Fibroblast of pulmonary artery (primary cell): Measurements from ENCODE around the gene NPNT.

Experiments used
- DNase-seq: peaks from one replicate; pipeline ENCODE4 v3.0.0-alpha.2; 2010; ENCODE audit warnings: low read depth
- H3K4me3 ChIP-seq: replicated peaks from 2 replicates; pipeline ENCODE4 v1.5.1; 2011; ENCODE audit warnings: low read depth, mild to moderate bottlenecking, control low read depth, low read length, moderate library complexity
- TF ChIP-seq, protein P1 (sequence below): IDR thresholded peaks from 2 replicates; pipeline ENCODE4 v1.5.1; 2011; ENCODE audit warnings: mild to moderate bottlenecking, control low read depth, low read length, inconsistent platforms; ENCODE audit errors: missing control alignments

Gene NPNT

DNA sequence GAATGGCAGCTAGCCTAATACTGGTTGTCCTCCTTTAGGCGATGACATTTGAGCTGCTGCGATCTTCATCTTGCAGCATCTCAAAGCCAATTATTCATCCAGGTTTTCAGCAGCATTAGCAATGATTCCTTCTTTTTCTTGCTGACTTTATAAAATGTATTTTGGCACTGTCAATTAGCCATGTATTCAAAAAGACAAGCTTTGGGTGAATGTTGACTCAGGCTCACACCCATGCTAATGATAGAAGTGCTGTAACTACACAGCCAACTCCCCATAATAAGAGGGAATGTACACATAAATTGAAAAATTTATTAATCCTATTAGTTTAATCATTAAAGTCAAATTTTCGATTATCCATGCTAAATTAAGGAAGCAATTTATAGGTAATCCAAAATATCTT, 24.3 kb upstream of the NPNT start:
- no peak overlapping the region for H3K4me3 ChIP-seq
- no peak for DNase-seq
- TF ChIP-seq, protein P1, sequence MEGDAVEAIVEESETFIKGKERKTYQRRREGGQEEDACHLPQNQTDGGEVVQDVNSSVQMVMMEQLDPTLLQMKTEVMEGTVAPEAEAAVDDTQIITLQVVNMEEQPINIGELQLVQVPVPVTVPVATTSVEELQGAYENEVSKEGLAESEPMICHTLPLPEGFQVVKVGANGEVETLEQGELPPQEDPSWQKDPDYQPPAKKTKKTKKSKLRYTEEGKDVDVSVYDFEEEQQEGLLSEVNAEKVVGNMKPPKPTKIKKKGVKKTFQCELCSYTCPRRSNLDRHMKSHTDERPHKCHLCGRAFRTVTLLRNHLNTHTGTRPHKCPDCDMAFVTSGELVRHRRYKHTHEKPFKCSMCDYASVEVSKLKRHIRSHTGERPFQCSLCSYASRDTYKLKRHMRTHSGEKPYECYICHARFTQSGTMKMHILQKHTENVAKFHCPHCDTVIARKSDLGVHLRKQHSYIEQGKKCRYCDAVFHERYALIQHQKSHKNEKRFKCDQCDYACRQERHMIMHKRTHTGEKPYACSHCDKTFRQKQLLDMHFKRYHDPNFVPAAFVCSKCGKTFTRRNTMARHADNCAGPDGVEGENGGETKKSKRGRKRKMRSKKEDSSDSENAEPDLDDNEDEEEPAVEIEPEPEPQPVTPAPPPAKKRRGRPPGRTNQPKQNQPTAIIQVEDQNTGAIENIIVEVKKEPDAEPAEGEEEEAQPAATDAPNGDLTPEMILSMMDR, result no peak

DNA sequence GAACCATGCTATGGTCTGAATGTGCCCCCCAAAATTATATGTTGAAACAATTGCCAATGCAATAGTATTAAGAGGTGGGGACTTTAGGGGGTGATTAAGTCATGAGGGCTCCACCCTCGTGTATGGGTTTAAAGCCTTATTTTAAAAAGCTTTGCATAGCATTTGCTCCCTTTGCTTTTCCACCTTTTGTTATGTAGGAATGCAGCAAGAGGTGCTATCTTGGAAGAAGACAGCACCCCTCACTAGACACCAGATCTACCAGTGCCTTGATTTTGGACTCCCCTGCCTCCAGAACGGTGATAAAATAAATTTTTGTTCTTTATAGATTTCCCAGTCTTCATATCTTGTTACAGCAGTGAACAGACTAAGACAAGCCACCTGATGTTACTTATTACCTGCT, 23.3 kb upstream of the NPNT start:
- TF ChIP-seq, protein P1, result no peak
- DNase-seq, result no peak
- H3K4me3 ChIP-seq, result no peak overlapping the region

DNA sequence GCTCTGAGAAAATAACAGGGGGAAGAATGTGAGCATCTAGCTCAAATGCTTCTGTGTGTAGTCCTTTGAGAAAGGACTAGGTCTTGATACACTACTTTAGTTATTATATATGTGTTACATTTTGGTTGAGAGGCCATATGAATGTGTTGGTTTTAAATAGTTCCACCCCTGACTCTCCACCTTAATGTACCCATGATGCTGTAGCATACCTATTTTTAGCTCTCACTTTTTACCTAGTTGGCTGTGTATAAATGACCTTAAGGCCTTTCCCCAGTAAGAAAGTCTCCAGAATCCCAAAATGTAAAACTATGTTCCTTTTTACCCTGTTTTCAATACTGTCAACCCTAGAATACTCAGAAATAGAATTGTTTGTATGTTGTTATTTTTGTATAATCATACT, 20.0 kb upstream of the NPNT start:
- TF ChIP-seq, protein P1, result no peak
- no peak for DNase-seq
- no peak overlapping the region for H3K4me3 ChIP-seq

DNA sequence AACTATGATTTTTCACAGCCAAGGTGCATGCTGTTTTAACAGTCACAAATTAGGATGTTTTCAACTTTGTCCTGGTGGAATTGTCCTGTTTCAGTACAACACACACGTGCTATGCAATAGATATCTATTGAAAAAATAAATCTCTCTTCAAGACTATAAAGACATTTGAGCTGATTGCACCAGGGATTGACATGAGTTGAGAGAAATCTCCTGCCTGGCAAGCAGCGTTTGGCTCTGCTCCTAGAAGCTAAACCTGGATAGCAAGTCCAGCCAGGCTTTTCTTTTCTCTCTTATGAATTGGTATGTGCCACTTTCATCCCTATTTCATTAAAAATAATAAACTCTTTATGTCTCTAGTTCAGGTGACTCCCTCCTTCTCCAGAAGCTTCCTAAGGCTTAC, 16.6 kb upstream of the NPNT start:
- TF ChIP-seq, protein P1, result no peak
- H3K4me3 ChIP-seq, result no peak overlapping the region
- DNase-seq, result no peak

DNA sequence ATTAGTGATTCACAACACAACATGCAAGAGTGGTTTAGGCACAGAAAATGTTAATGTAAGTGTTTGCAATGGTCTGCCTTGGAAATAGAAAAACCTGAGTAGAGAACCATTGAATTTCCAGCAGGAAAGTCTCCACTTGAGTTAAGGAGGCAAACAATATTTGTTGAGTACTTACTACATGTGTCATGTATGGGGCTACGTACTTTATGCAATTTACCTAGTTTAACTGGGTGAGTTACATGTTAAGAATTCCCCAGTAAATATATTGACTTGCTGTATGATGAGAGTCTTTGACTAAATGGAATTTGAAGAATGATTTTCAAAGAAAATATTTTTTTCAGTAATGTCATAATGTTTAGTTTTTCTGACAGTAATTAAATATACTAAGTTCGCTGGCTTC, 7.8 kb upstream of the NPNT start:
- DNase-seq, result no peak
- H3K4me3 ChIP-seq, result no peak overlapping the region
- TF ChIP-seq, protein P1, result no peak

DNA sequence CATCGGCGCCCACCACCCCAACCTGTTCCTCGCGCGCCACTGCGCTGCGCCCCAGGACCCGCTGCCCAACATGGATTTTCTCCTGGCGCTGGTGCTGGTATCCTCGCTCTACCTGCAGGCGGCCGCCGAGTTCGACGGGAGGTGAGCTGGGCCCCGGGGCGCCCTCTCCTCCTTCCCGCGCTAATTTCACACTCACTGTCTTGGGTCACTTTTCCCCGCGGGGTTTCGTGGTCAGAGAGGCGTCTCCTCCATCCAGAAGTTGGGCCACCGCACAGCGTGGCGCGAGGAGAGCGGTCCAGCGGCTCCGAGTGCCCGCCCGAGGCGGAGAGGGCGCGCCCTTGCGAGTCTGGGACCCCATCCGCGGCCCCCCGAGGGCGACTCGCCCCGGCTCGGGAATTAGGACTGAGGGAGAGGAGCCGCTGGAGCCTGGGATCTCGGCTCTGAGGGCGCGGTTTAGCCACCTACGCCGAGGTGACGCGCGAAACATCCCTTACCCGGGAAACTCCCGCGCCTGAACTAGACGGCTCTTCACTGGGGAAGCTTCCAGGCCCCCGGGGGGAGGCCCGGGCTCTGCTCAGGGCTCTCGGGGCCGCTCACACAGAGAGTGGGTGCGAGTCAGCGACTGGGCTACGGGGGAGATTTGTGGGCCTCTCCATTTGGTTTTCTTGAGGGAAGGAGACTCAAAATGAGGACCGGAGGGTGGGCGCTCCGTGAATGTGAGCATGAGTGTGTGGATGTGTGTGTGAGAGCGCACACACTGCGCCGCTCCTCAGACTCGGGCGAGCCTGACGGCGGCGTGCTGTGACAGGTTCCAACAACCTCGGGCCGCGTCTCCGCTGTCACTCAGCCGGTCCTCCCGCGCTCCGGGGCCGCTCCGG, 551 bp downstream of the NPNT start:
- TF ChIP-seq, protein P1, result no peak
- DNase-seq, result no peak
- no peak overlapping the region for H3K4me3 ChIP-seq

DNA sequence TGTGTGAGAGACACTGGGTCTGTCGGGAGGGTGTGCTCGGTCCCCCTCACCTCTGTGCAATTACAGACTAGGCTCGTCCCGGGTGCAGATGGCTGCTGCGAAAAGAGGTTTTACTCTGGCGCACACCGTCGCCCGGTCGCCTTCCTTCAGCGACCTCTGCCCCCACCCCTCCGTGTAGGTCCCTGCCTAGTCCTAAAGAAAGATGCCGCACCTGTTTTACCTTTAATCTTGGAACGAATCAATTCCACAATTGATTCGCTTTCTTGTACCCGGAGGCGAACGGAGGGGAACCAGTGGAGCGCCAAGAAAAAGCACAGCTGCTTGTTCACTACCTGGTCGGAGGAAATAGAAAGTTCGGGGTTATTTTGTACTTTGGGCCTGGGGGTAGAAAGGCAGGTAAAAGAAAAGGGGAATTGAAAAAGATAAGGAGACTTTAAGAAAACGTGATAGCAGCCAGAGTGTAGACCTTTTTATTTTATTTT, 1.2 kb downstream of the NPNT start:
- no peak overlapping the region for H3K4me3 ChIP-seq
- DNase-seq, result no peak
- TF ChIP-seq, protein P1, result no peak
